K562 (cell line): ENCODE results near the gene COASY. TPM values are rescaled to one million over a fixed set of nuclear protein-coding genes. Genes with fewer than 3 reads are reported as not detected.
A peak's percentile ranks its signal among the peaks of the same experiment; 100 is the strongest.

ENCODE experiments used
- ATF1 ChIP-seq, 2 experiments: fragments of 450-650 bp in 1 of 2; IDR thresholded peaks; 2 replicates each; pipeline ENCODE4 v1.6.1; 2016; ENCODE audit warnings: missing compliant biosample characterization in 1 of 2, missing genetic modification characterization in 1 of 2
- BACH1 ChIP-seq: fragments of 200-800 bp; sonication (Bioruptor generic); IDR thresholded peaks from 2 replicates; pipeline ENCODE4 v1.6.1; 2016; ENCODE audit warnings: missing genetic modification characterization, missing compliant biosample characterization
- CBX1 ChIP-seq: sonication (generic); IDR thresholded peaks from 2 replicates; pipeline ENCODE4 v1.6.1; 2016; ENCODE audit warnings: antibody characterized with exemption, low read depth, mild to moderate bottlenecking
- CHAMP1 ChIP-seq: fragments of 450-650 bp; IDR thresholded peaks from 2 replicates; pipeline ENCODE4 v1.6.1; 2016; ENCODE audit warnings: mild to moderate bottlenecking
- DEAF1 ChIP-seq: fragments of 450-650 bp; formaldehyde crosslinking; IDR thresholded peaks from 2 replicates; pipeline ENCODE4 v1.4.0; 2020; ENCODE audit warnings: mild to moderate bottlenecking, moderate library complexity
- FOXA1 ChIP-seq: fragments of 450-650 bp; IDR thresholded peaks from 2 replicates; pipeline ENCODE4 v1.6.1; 2016; ENCODE audit warnings: mild to moderate bottlenecking, borderline replicate concordance
- KDM5B ChIP-seq: fragments of 200-600 bp; sonication (generic); IDR thresholded peaks from 2 replicates; pipeline ENCODE4 v1.6.1; 2012; ENCODE audit warnings: low read depth, mild to moderate bottlenecking, moderate library complexity, low read length, control low read depth, inconsistent platforms; ENCODE audit not compliant: insufficient replicate concordance
- NONO ChIP-seq, 2 experiments: fragments of 200-400 bp in 1 of 2; fragments of 450-650 bp in 1 of 2; formaldehyde crosslinking in 1 of 2; IDR thresholded peaks; 2 replicates each; pipeline ENCODE4 v1.6.1; 2017; ENCODE audit warnings: low read depth in 2 of 2, mild to moderate bottlenecking in 2 of 2, moderate library complexity in 2 of 2, low read length in 1 of 2
- POLR3A ChIP-seq: IDR thresholded peaks from 2 replicates; pipeline ENCODE4 v1.6.1; 2011; ENCODE audit warnings: borderline replicate concordance, mild to moderate bottlenecking, moderate library complexity; ENCODE audit not compliant: insufficient read length, insufficient read depth; ENCODE audit errors: extremely low read depth
- SAP30 ChIP-seq: fragments of 200-600 bp; sonication (generic); IDR thresholded peaks from 2 replicates; pipeline ENCODE4 v1.6.1; 2012; ENCODE audit warnings: borderline replicate concordance, low read depth, mild to moderate bottlenecking, moderate library complexity, low read length, control low read depth, inconsistent platforms; ENCODE audit not compliant: insufficient read depth, poor library complexity, severe bottlenecking
- TRIM25 ChIP-seq: fragments of 450-650 bp; IDR thresholded peaks from 2 replicates; pipeline ENCODE4 v1.7.0; 2016; ENCODE audit warnings: borderline replicate concordance
- U2AF1 ChIP-seq: fragments of 200-400 bp; formaldehyde crosslinking; optimal IDR thresholded peaks from 2 replicates; pipeline ENCODE3; 2017; ENCODE audit warnings: mild to moderate bottlenecking, low read depth, low read length, moderate library complexity
- ZBTB11 ChIP-seq, 3 experiments: fragments of 200-800 bp in 1 of 3; fragments of 250-450 bp in 1 of 3; fragments of 450-650 bp in 1 of 3; sonication (Bioruptor Pico) in 1 of 3; sonication (Bioruptor generic) in 1 of 3; formaldehyde crosslinking in 1 of 3; IDR thresholded peaks; 2 replicates each; pipeline versions ENCODE4 v1.6.1 to v1.8.0; 2016 to 2022; ENCODE audit warnings: mild to moderate bottlenecking in 2 of 3, missing genetic modification characterization in 2 of 3, missing compliant biosample characterization in 1 of 3, moderate library complexity in 1 of 3
- ZFX ChIP-seq: sonication (generic); formaldehyde crosslinking; IDR thresholded peaks from 2 replicates; pipeline ENCODE4 v1.8.0; 2022; ENCODE audit warnings: mild to moderate bottlenecking, missing genetic modification reagents, moderate library complexity
- ZNF274 ChIP-seq: IDR thresholded peaks from 2 replicates; pipeline ENCODE4 v1.6.1; 2011; ENCODE audit warnings: low read depth, mild to moderate bottlenecking, low read length, moderate library complexity, borderline replicate concordance
- ZNF311 ChIP-seq: fragments of 250-450 bp; sonication (Bioruptor Pico); IDR thresholded peaks from 2 replicates; pipeline ENCODE4 v1.4.0; 2020; ENCODE audit warnings: mild to moderate bottlenecking, moderate library complexity
- polyA plus RNA-seq, 8 experiments: library from polyadenylated mRNA; depleted of rRNA in 4 of 8; stranded (reverse) in 5 of 8; unstranded in 3 of 8; fragments of >200 nt; fragmentation: Nextera tagmentation in 2 of 8; fragmentation: Illumina TruSeq in 1 of 8; extraction: Ambion mirVana in 2 of 8; extraction: Trizol in 1 of 8; gene quantifications; 2 replicates each; pipeline versions ENCODE4 v1.2.1 to v1.2.3, GENCODE V29; 2011 to 2014; ENCODE audit warnings: inconsistent platforms in 1 of 8, missing spikeins in 1 of 8
- total RNA-seq, 7 experiments: library from RNA; depleted of rRNA in 6 of 7; stranded (reverse); fragments of >200 nt in 6 of 7; fragmentation: Illumina TruSeq in 2 of 7; extraction: Trizol in 2 of 7; gene quantifications; 2 replicates each; pipeline versions ENCODE4 v1.2.1 to v1.2.3, GENCODE V29; 2011 to 2021; ENCODE audit warnings: low replicate concordance in 1 of 7

COASY gene
- total and polyA plus RNA-seq, 9 of the 15 experiments (the other 6 are each of a cell fraction or from before 2014, with no cell fraction given): 25.4 to 175 (median 62.3) TPM

GRCh38 chr17:42566883-42567573 lies 5.1 kb downstream of the COASY start, which contains the start of gene MLX (continued):
- TF ChIP-seq NONO (IDR thresholded peaks at IDR 0.05; ENCODE audit: low read depth in 2 of 2, low read length in 1 of 2): no peak
- 0 out of 2 replicates have a peak, but pooled peaks have one; percentile 62 for TF ChIP-seq CBX1
- peak; percentile 51 for TF ChIP-seq SAP30
- TF ChIP-seq DEAF1 (CRISPR knock-in tag): no peak
- no peak for TF ChIP-seq CHAMP1
- TF ChIP-seq POLR3A: no peak
- TF ChIP-seq ZBTB11 (CRISPR knock-in tag; IDR thresholded peaks at IDR 0.05): peak in 1 of 3 experiments; percentile 80; a peak in 2 of 6 replicates
- TF ChIP-seq KDM5B: peak; percentile 20
- peak; percentile 85 for TF ChIP-seq ZFX
- no peak for TF ChIP-seq BACH1
- TF ChIP-seq ATF1 (CRISPR knock-in tag; IDR thresholded peaks at IDR 0.05): no peak
- TF ChIP-seq ATF1 (tag; IDR thresholded peaks at IDR 0.05): peak; percentile 53
- no peak for TF ChIP-seq ZNF274
- no peak for TF ChIP-seq ZNF311
- TF ChIP-seq FOXA1: no peak
- no peak for TF ChIP-seq U2AF1
- no peak for TF ChIP-seq TRIM25
